Activated CD4-positive, alpha-beta T cell treated with anti-CD3 and anti-CD28 coated beads for 36 hours (primary cell): ENCODE results near the gene MYL11. TPM values are rescaled to one million over a fixed set of nuclear protein-coding genes. Genes with fewer than 3 reads are reported as not detected.
"Not testable (repeated sequence)": the region's sequence is repeated elsewhere in the genome, so short reads cannot be mapped to it uniquely, and the experiment has no call there.

Source experiments
- ATAC-seq: fragments of 200-7000 bp; cut with Tn5 transposase; one replicate; pipeline ENCODE4 v1.10.0; 2021; ENCODE audit warnings: mild to moderate bottlenecking, moderate library complexity
- CTCF ChIA-PET: fragments of 350-600 bp; sonication (Branson Sonifier 250); formaldehyde crosslinking; loops from one replicate; lab custom pipeline; 2021; ENCODE audit warnings: antibody characterized with exemption; lab: Charles Lee
- POLR2A ChIA-PET: fragments of 350-600 bp; sonication (Branson Sonifier 250); formaldehyde crosslinking; loops from one replicate; lab custom pipeline; 2021; ENCODE audit warnings: antibody characterized with exemption, inconsistent platforms; lab: Charles Lee
- DNase-seq: peaks from one replicate; pipeline ENCODE4 v3.0.0-alpha.2; 2020
- H3K27ac Mint-ChIP-seq: one replicate; pipeline ENCODE4 v1.8.0; 2021; ENCODE audit warnings: mixed read lengths
- H3K27me3 Mint-ChIP-seq: one replicate; pipeline ENCODE4 v1.8.0; 2021; ENCODE audit warnings: mixed read lengths
- H3K36me3 Mint-ChIP-seq: one replicate; pipeline ENCODE4 v1.8.0; 2021; ENCODE audit warnings: low read depth, mixed read lengths
- H3K4me1 Mint-ChIP-seq: one replicate; pipeline ENCODE4 v1.8.0; 2021; ENCODE audit warnings: mixed read lengths
- H3K4me3 Mint-ChIP-seq: one replicate; pipeline ENCODE4 v1.8.0; 2021; ENCODE audit warnings: mild to moderate bottlenecking, moderate library complexity, mixed read lengths
- H3K9me3 Mint-ChIP-seq: one replicate; pipeline ENCODE4 v1.8.0; 2021; ENCODE audit warnings: low read depth, mixed read lengths
- intact Hi-C, 2 experiments: fragments of 100-400 bp; cut with DNase I in 1 of 2; cut with micrococcal nuclease in 1 of 2; formaldehyde crosslinking; loops; one replicate each; pipeline versions ENCODE4 v1.14.2 to v1.15.1; 2022 to 2024; cut with DNase I, micrococcal nuclease
- total RNA-seq, 2 experiments: library from RNA; stranded (reverse); gene quantifications; one replicate each; pipeline ENCODE4 v1.2.3, GENCODE V29; 2021

MYL11 gene
- 1 to 10 TPM in 1 of 2 experiments, under 1 TPM in 1; 0.69 to 1.6 TPM for total RNA-seq

- CTCF ChIA-PET: no interaction called here
- Mint-ChIP-seq H3K9me3 (no peaks in the 10 kb centered on the region), H3K27me3 (no peaks in the 10 kb centered on the region), H3K27ac (peak within 1 kb of the TSS; percentile 42), H3K4me1 (peaks cover 28% of the 10 kb centered on the region), H3K4me3 (no peak within 1 kb of the TSS), H3K36me3 (peaks cover 15% of the 10 kb centered on the region)
- ATAC-seq (no peak), DNase-seq (no peak)
- intact Hi-C loops: loop anchor here (5.0 to 10.0 kb wide), 3 partner anchors 33 to 1550 kb away; partner anchors contain the start of genes ATXN2L (in 1 of the 2), FUS (in 1 of the 2) and ZNF771 (in 1 of the 2)
- POLR2A ChIA-PET: no interaction called here
These were observed at the start of gene MYL11 for GRCh38 chr16:30374538-30374937. Gene MYL11, plus strand, starts transcription at chr16:30374802. Its CDS starts 56 bp downstream, at chr16:30374858.

GRCh38 chr16:30334473-30334989 lies 40.1 kb upstream of the MYL11 start:
- H3K4me3 Mint-ChIP-seq: peak overlapping the region; percentile 87

GRCh38 chr16:30335028-30335597 lies 39.5 kb upstream of the MYL11 start:
- Mint-ChIP-seq H3K4me1 (peaks cover 23% of the 10 kb centered on the region), H3K27ac (peak overlapping the region; percentile 73), H3K4me3 (peak overlapping the region; percentile 87)
- POLR2A ChIA-PET: interaction anchor here (0.7 to 1.1 kb wide), 3 partner anchors 36 to 200 kb away, joined by 3 to 7 read pairs (median 4); no protein-coding TSS in a partner anchor
- CTCF ChIA-PET: interaction anchor here (0.6 to 1.2 kb wide), 3 partner anchors 43 to 120 kb away, joined by 3 read pairs; no protein-coding TSS in a partner anchor
- ATAC-seq (peak; percentile 84), DNase-seq (peak; percentile 91)
- H3K27me3 Mint-ChIP-seq, H3K9me3 Mint-ChIP-seq, H3K36me3 Mint-ChIP-seq: not testable (repeated sequence)
- intact Hi-C loops: loop anchor here (1.0 to 2.0 kb wide), 8 partner anchors 20 to 323 kb away; partner anchors contain the start of genes CD2BP2 (in 2 of the 2), FBRS (in 1 of the 2), TBC1D10B (in 1 of the 2) and ZNF764 (in 1 of the 2)

More at GRCh38 chr16:30334473-30334989, 40.1 kb upstream of the MYL11 start:
- CTCF ChIA-PET: interaction anchor here (0.6 to 1.2 kb wide), 2 partner anchors 43 to 120 kb away, joined by 3 read pairs; no protein-coding TSS in a partner anchor
- H3K27me3 Mint-ChIP-seq, H3K9me3 Mint-ChIP-seq, H3K36me3 Mint-ChIP-seq: not testable (repeated sequence)
- ATAC-seq (peak; percentile 91), DNase-seq (peak; percentile 90)
- peak overlapping the region; percentile 87 for H3K27ac Mint-ChIP-seq
- H3K4me1 Mint-ChIP-seq: peaks cover 22% of the 10 kb centered on the region
- POLR2A ChIA-PET: interaction anchor here (0.7 kb wide), 1 partner anchor 201 kb away, joined by 4 read pairs; no protein-coding TSS in a partner anchor
- intact Hi-C loops: loop anchor here in 1 of 2 experiments (2.0 kb wide), 1 partner anchor 20 kb away; the partner anchor contains the start of gene CD2BP2

GRCh38 chr16:30335598-30336474 lies 38.8 kb upstream of the MYL11 start:
- H3K27ac Mint-ChIP-seq: peak overlapping the region; percentile 73
- DNase-seq (peak; percentile 55), ATAC-seq (peak; percentile 13)
- peak overlapping the region; percentile 87 for H3K4me3 Mint-ChIP-seq
- no peaks in the 10 kb centered on the region for H3K27me3 Mint-ChIP-seq
- POLR2A ChIA-PET: interaction anchor here (0.6 to 1.1 kb wide), 4 partner anchors 8 to 298 kb away, joined by 3 to 9 read pairs (median 6); no protein-coding TSS in a partner anchor
- peaks cover 22% of the 10 kb centered on the region for H3K4me1 Mint-ChIP-seq
- H3K9me3 Mint-ChIP-seq: no peaks in the 10 kb centered on the region
- intact Hi-C loops: loop anchor here (1.0 to 2.0 kb wide), 8 partner anchors 19 to 322 kb away; partner anchors contain the start of genes CD2BP2 (in 2 of the 2), FBRS (in 1 of the 2), TBC1D10B (in 1 of the 2) and ZNF764 (in 1 of the 2)
- H3K36me3 Mint-ChIP-seq: peaks cover 5% of the 10 kb centered on the region
- CTCF ChIA-PET: interaction anchor here (0.7 to 1.2 kb wide), 2 partner anchors 42 to 74 kb away, joined by 3 read pairs; no protein-coding TSS in a partner anchor

GRCh38 chr16:30337964-30338357 lies 36.6 kb upstream of the MYL11 start:
- H3K4me1 Mint-ChIP-seq: peaks cover 12% of the 10 kb centered on the region
- intact Hi-C loops, H3K36me3 Mint-ChIP-seq, H3K9me3 Mint-ChIP-seq, POLR2A ChIA-PET, CTCF ChIA-PET, H3K27ac Mint-ChIP-seq, ATAC-seq, H3K27me3 Mint-ChIP-seq, DNase-seq, H3K4me3 Mint-ChIP-seq: not testable (repeated sequence)

GRCh38 chr16:30338715-30339114 lies 35.9 kb upstream of the MYL11 start:
- H3K27ac Mint-ChIP-seq, H3K9me3 Mint-ChIP-seq, POLR2A ChIA-PET, intact Hi-C loops, DNase-seq, H3K36me3 Mint-ChIP-seq, H3K4me3 Mint-ChIP-seq, H3K27me3 Mint-ChIP-seq, ATAC-seq, CTCF ChIA-PET: not testable (repeated sequence)
- H3K4me1 Mint-ChIP-seq: peaks cover 12% of the 10 kb centered on the region

GRCh38 chr16:30340621-30341020 lies 34.0 kb upstream of the MYL11 start:
- ChIA-PET POLR2A (no interaction called here), CTCF (no interaction called here)
- Mint-ChIP-seq H3K36me3 (peaks cover 4% of the 10 kb centered on the region), H3K4me3 (no peak overlapping the region), H3K27ac (no peak overlapping the region), H3K27me3 (no peaks in the 10 kb centered on the region), H3K9me3 (no peaks in the 10 kb centered on the region), H3K4me1 (peaks cover 12% of the 10 kb centered on the region)
- ATAC-seq: peak; percentile 48
- intact Hi-C loops: no loop called here
- no peak for DNase-seq

- H3K27ac Mint-ChIP-seq, POLR2A ChIA-PET, H3K4me3 Mint-ChIP-seq, DNase-seq, H3K27me3 Mint-ChIP-seq, H3K36me3 Mint-ChIP-seq, H3K9me3 Mint-ChIP-seq, intact Hi-C loops, H3K4me1 Mint-ChIP-seq: not testable (repeated sequence)
- ATAC-seq: peak; percentile 42
- CTCF ChIA-PET: interaction anchor here (1.3 kb wide), 1 partner anchor 68 kb away, joined by 3 read pairs; no protein-coding TSS in a partner anchor
These were observed 32.6 kb upstream of the MYL11 start for GRCh38 chr16:30341971-30342370.

GRCh38 chr16:30342751-30343490 lies 31.7 kb upstream of the MYL11 start:
- no peak overlapping the region for H3K4me3 Mint-ChIP-seq
- DNase-seq (no peak), ATAC-seq (no peak)
- H3K9me3 Mint-ChIP-seq: no peaks in the 10 kb centered on the region
- CTCF ChIA-PET: interaction anchor here (1.0 kb wide), 1 partner anchor 9 kb away, joined by 3 read pairs; no protein-coding TSS in a partner anchor
- H3K36me3 Mint-ChIP-seq: peaks cover 4% of the 10 kb centered on the region
- POLR2A ChIA-PET: no interaction called here
- intact Hi-C loops: no loop called here
- H3K27me3 Mint-ChIP-seq: no peaks in the 10 kb centered on the region
- H3K4me1 Mint-ChIP-seq: peaks cover 7% of the 10 kb centered on the region
- H3K27ac Mint-ChIP-seq: no peak overlapping the region

- intact Hi-C loops, ATAC-seq, H3K4me3 Mint-ChIP-seq, DNase-seq, H3K27me3 Mint-ChIP-seq, H3K27ac Mint-ChIP-seq, H3K36me3 Mint-ChIP-seq, H3K9me3 Mint-ChIP-seq, POLR2A ChIA-PET, H3K4me1 Mint-ChIP-seq: not testable (repeated sequence)
- CTCF ChIA-PET: interaction anchor here (1.0 kb wide), 1 partner anchor 8 kb away, joined by 3 read pairs; no protein-coding TSS in a partner anchor
These were observed 31.1 kb upstream of the MYL11 start for GRCh38 chr16:30343491-30343820.
